GM12878 (cell line): ENCODE data around the gene MGLL.

ENCODE experiments used
- GABPA ChIP-seq: IDR thresholded peaks from 2 replicates; pipeline ENCODE4 v1.6.1; 2014; ENCODE audit warnings: antibody characterized with exemption, low read depth, mild to moderate bottlenecking, inconsistent platforms
- HCFC1 ChIP-seq: fragments of 150-350 bp; IDR thresholded peaks from 2 replicates; pipeline ENCODE4 v1.6.1; 2014; ENCODE audit warnings: low read length
- JUNB ChIP-seq: IDR thresholded peaks from 2 replicates; pipeline ENCODE4 v1.6.1; 2016; ENCODE audit warnings: antibody characterized with exemption, mild to moderate bottlenecking
- JUND ChIP-seq: IDR thresholded peaks from 2 replicates; pipeline ENCODE4 v1.6.1; 2012; ENCODE audit warnings: low read depth, mild to moderate bottlenecking, low read length, improper control_type of control experiment, moderate library complexity
- SIN3A ChIP-seq: IDR thresholded peaks from 2 replicates; pipeline ENCODE4 v1.6.1; 2012; ENCODE audit warnings: low read depth, low read length, improper control_type of control experiment
- SREBF2 ChIP-seq: IDR thresholded peaks from 2 replicates; pipeline ENCODE4 v1.6.1; 2012; ENCODE audit warnings: mild to moderate bottlenecking, low read length
- TARDBP ChIP-seq: IDR thresholded peaks from 2 replicates; pipeline ENCODE4 v1.6.1; 2016; ENCODE audit warnings: borderline replicate concordance
- YBX1 ChIP-seq: fragments of 450-650 bp; IDR thresholded peaks from 2 replicates; pipeline ENCODE4 v1.6.1; 2016; ENCODE audit warnings: antibody characterized with exemption
- ZBTB33 ChIP-seq: fragments of 450-650 bp; IDR thresholded peaks from 2 replicates; pipeline ENCODE4 v1.6.1; 2017; ENCODE audit warnings: mild to moderate bottlenecking

DNA sequence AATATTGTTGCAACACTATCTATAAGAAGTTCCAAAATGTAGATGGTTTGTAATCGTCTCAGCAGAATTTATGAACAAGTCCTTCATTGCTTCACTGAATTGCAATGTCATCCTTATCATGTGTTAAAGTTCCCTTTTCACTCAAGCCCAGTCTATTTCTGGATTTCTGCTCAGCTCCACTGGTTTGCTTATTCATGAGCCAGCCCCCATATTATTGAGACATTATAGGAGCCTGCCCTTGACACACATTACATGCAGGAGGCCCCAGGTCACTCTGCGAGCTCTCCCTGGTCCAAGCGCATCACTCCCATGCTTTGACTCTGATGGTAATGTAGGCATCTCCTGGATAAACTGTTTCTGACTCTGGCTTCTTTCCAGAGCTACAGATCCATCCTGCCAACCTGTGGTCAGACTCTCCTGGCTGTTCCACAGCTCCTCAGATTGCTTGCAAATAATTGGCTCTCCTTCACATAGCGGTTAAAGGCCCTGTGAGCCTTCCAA, 92.7 kb downstream of the MGLL start:
- no peak for TF ChIP-seq SREBF2
- no peak for TF ChIP-seq JUND
- TF ChIP-seq HCFC1: no peak
- TF ChIP-seq GABPA: no peak
- no peak for TF ChIP-seq ZBTB33
- TF ChIP-seq SIN3A: no peak
- no peak for TF ChIP-seq JUNB
- TF ChIP-seq YBX1: no peak
- no peak for TF ChIP-seq TARDBP
